PC-3 (cell line): ENCODE measurements around the gene UHRF1. TPM values are rescaled to one million over a fixed set of nuclear protein-coding genes. Genes with fewer than 3 reads are reported as not detected.

Experiments used
- ATAC-seq: fragments of 200-7000 bp; cut with Tn5 transposase; 2 replicates; pipeline ENCODE4 v1.9.1; 2020; ENCODE audit warnings: mild to moderate bottlenecking, moderate library complexity
- BruUV-seq: library from RNA; stranded (reverse); fragments of 400-500 nt; replicated peaks from 2 replicates; lab custom pipeline; 2021; lab: Mats Ljungman, UMichigan
- CTCF ChIA-PET: fragments of 300-600 bp; sonication (Branson Sonifier 250); formaldehyde crosslinking; loops from one replicate; lab custom pipeline; 2022; ENCODE audit warnings: antibody characterized with exemption; lab: Charles Lee
- POLR2A ChIA-PET: fragments of 300-600 bp; sonication (Branson Sonifier 250); formaldehyde crosslinking; loops from one replicate; lab custom pipeline; 2022; ENCODE audit warnings: antibody characterized with exemption; ENCODE audit not compliant: unreplicated experiment; lab: Charles Lee
- DNase-seq: peaks from one replicate; pipeline ENCODE4 v3.0.0-alpha.2; 2015
- H2AFZ ChIP-seq: fragments of 300-600 bp; sonication (generic); 2 replicates; pipeline ENCODE4 v1.6.0; 2016; ENCODE audit warnings: antibody characterized with exemption, low read length
- H3F3A ChIP-seq: fragments of 300-600 bp; sonication (generic); one replicate; pipeline ENCODE4 v1.6.0; 2017; ENCODE audit warnings: antibody characterized with exemption, low read length, control low read depth, mild to moderate bottlenecking; ENCODE audit not compliant: unreplicated experiment
- H3K27ac ChIP-seq: fragments of 300-600 bp; sonication (generic); 2 replicates; pipeline ENCODE4 v1.5.1; 2016; ENCODE audit warnings: mild to moderate bottlenecking, low read length
- H3K27me3 ChIP-seq: fragments of 300-600 bp; sonication (generic); 2 replicates; pipeline ENCODE4 v1.6.1; 2016; ENCODE audit warnings: low read length, mixed read lengths
- H3K36me3 ChIP-seq: fragments of 300-600 bp; sonication (generic); 2 replicates; pipeline ENCODE4 v1.6.1; 2016; ENCODE audit warnings: low read depth, mixed run types, low read length, mixed read lengths
- H3K4me1 ChIP-seq: fragments of 300-600 bp; sonication (generic); 2 replicates; pipeline ENCODE4 v1.5.1; 2016; ENCODE audit warnings: low read length; ENCODE audit not compliant: insufficient read depth
- H3K4me2 ChIP-seq: fragments of 300-600 bp; sonication (generic); 2 replicates; pipeline ENCODE4 v1.6.0; 2016; ENCODE audit warnings: low read length
- H3K4me3 ChIP-seq: fragments of 300-600 bp; sonication (generic); 2 replicates; pipeline ENCODE4 v1.5.1; 2016; ENCODE audit warnings: mild to moderate bottlenecking, low read length, mixed read lengths
- H3K79me2 ChIP-seq: fragments of 300-600 bp; sonication (generic); 2 replicates; pipeline ENCODE4 v1.6.1; 2017; ENCODE audit warnings: low read length, mixed read lengths
- H3K9ac ChIP-seq: fragments of 300-600 bp; sonication (generic); 2 replicates; pipeline ENCODE4 v1.6.0; 2016; ENCODE audit warnings: mild to moderate bottlenecking, low read length
- H3K9me2 ChIP-seq: fragments of 300-600 bp; sonication (generic); replicated peaks from 2 replicates; pipeline ENCODE4 v1.6.1; 2016; ENCODE audit warnings: mixed run types, low read length, mixed read lengths
- H3K9me3 ChIP-seq: fragments of 300-600 bp; sonication (generic); 2 replicates; pipeline ENCODE4 v1.6.1; 2016; ENCODE audit warnings: low read length, mixed read lengths
- H4K20me1 ChIP-seq: fragments of 300-600 bp; sonication (generic); 2 replicates; pipeline ENCODE4 v1.6.1; 2016; ENCODE audit warnings: low read length, mixed read lengths
- CTCF ChIP-seq: fragments of 300-600 bp; sonication (generic); conservative IDR thresholded peaks from 2 replicates; pipeline ENCODE4 v1.5.1; 2017; ENCODE audit warnings: antibody characterized with exemption, low read depth, mild to moderate bottlenecking, low read length
- EZH2 ChIP-seq: fragments of 300-600 bp; sonication (generic); IDR thresholded peaks from one replicate; pipeline ENCODE4 v1.6.1; 2017; ENCODE audit warnings: antibody characterized with exemption, mild to moderate bottlenecking, low read length; ENCODE audit not compliant: unreplicated experiment
- EZH2phosphoT487 ChIP-seq: fragments of 300-600 bp; sonication (generic); IDR thresholded peaks from 2 replicates; pipeline ENCODE4 v1.6.1; 2018; ENCODE audit warnings: mild to moderate bottlenecking, antibody characterized with exemption, low read length, borderline replicate concordance
- intact Hi-C: fragments of 100-400 bp; cut with micrococcal nuclease; formaldehyde crosslinking; loops from 2 replicates; pipeline ENCODE4 v1.9.0; 2023
- total RNA-seq: library from RNA; depleted of rRNA; stranded (reverse); fragments of >200 nt; gene quantifications from 2 replicates; pipeline ENCODE4 v1.2.3, GENCODE V29; 2014

The UHRF1 gene
- total RNA-seq, 1 experiment from 2014 or later, result 163 TPM

GRCh38 chr19:4916292-4917082 is 7.2 kb downstream of the UHRF1 start:
- Histone ChIP-seq H3K79me2 (peaks cover 95% of the 10 kb centered on the region), H3K4me2 (no peak overlapping the region), H3K9ac (no peak overlapping the region), H2AFZ (no peak overlapping the region), H3K9me3 (no peaks in the 10 kb centered on the region), H3K27me3 (no peaks in the 10 kb centered on the region), H3K36me3 (peaks cover 54% of the 10 kb centered on the region), H3K27ac (no peak overlapping the region), H3K4me3 (no peak overlapping the region), H3K9me2 (no peaks in the 10 kb centered on the region), H3F3A (peaks cover 12% of the 10 kb centered on the region), H4K20me1 (peaks cover 56% of the 10 kb centered on the region), H3K4me1 (peaks cover 42% of the 10 kb centered on the region)
- intact Hi-C loops, result no loop called here
- POLR2A ChIA-PET, result interaction anchor here (0.6 to 0.7 kb wide), 2 partner anchors 210 to 1966 kb away, joined by 6 to 18 read pairs; no protein-coding TSS in a partner anchor
- no TSS peak for BruUV-seq
- no peak for DNase-seq
- TF ChIP-seq EZH2phosphoT487, result no peak
- TF ChIP-seq EZH2, result no peak
- no peak for TF ChIP-seq CTCF
- CTCF ChIA-PET, result no interaction called here
- no peak for ATAC-seq

- Histone ChIP-seq H3K9me2 (no peaks in the 10 kb centered on the region), H3K4me2 (no peak overlapping the region), H3K4me3 (no peak overlapping the region), H3K4me1 (no peaks in the 10 kb centered on the region; the same call in 1 of the 2 replicates), H3K27me3 (no peaks in the 10 kb centered on the region), H3F3A (no peaks in the 10 kb centered on the region), H2AFZ (no peak overlapping the region), H3K79me2 (peaks cover 98% of the 10 kb centered on the region), H3K27ac (no peak overlapping the region), H3K9me3 (no peaks in the 10 kb centered on the region), H4K20me1 (peaks cover 61% of the 10 kb centered on the region), H3K36me3 (peaks cover 38% of the 10 kb centered on the region), H3K9ac (no peak overlapping the region)
- no peak for ATAC-seq
- intact Hi-C loops, result no loop called here
- no TSS peak for BruUV-seq
- TF ChIP-seq EZH2phosphoT487 (no peak), CTCF (no peak), EZH2 (no peak)
- ChIA-PET POLR2A (no interaction called here), CTCF (no interaction called here)
- DNase-seq, result no peak
Observed at GRCh38 chr19:4922530-4923275, 13.4 kb downstream of the UHRF1 start.

GRCh38 chr19:4923276-4923747 is 14.0 kb downstream of the UHRF1 start:
- Histone ChIP-seq H3K4me3 (no peak overlapping the region), H3K9ac (no peak overlapping the region), H3K4me1 (no peaks in the 10 kb centered on the region), H3K9me2 (no peaks in the 10 kb centered on the region), H3K9me3 (no peaks in the 10 kb centered on the region), H4K20me1 (peaks cover 62% of the 10 kb centered on the region), H3K79me2 (peaks cover 98% of the 10 kb centered on the region), H3K27ac (no peak overlapping the region), H3K36me3 (peaks cover 41% of the 10 kb centered on the region), H2AFZ (no peak overlapping the region), H3K27me3 (no peaks in the 10 kb centered on the region), H3F3A (no peaks in the 10 kb centered on the region), H3K4me2 (no peak overlapping the region)
- TF ChIP-seq EZH2 (no peak), EZH2phosphoT487 (no peak), CTCF (no peak)
- ATAC-seq (no peak), DNase-seq (no peak)
- intact Hi-C loops, result no loop called here
- CTCF ChIA-PET, result no interaction called here
- POLR2A ChIA-PET, result no interaction called here
- BruUV-seq, result no TSS peak
